ENCODE data around the gene SLC30A7.

GRCh38 chr1:100995198-100995988 is 99.5 kb downstream of the SLC30A7 start:
- TF ChIP-seq GATA3 (IDR thresholded peaks at IDR 0.05; ENCODE audit: low read depth, low read length) = no peak
- no peak for TF ChIP-seq GATA2 (IDR thresholded peaks at IDR 0.05; ENCODE audit: low read depth, low read length)
